WTC11 (cell line): Measurements from ENCODE around the gene KLHL26. TPM values are rescaled to one million over a fixed set of nuclear protein-coding genes. Genes with fewer than 3 reads are reported as not detected.
"Not testable (repeated sequence)": the region's sequence is repeated elsewhere in the genome, so short reads cannot be mapped to it uniquely, and the experiment has no call there.

ENCODE experiments used
- ATAC-seq: fragments of 200-7000 bp; cut with Tn5 transposase; 2 replicates; pipeline ENCODE4 v1.10.0; 2021; ENCODE audit warnings: mild to moderate bottlenecking, moderate library complexity
- CTCF ChIA-PET: fragments of 300-600 bp; sonication (Branson Sonifier 250); formaldehyde crosslinking; loops from one replicate; lab custom pipeline; 2021; ENCODE audit warnings: antibody characterized with exemption; lab: Charles Lee
- POLR2A ChIA-PET: fragments of 350-600 bp; sonication (Branson Sonifier 250); formaldehyde crosslinking; loops from one replicate; lab custom pipeline; 2021; ENCODE audit warnings: antibody characterized with exemption; lab: Charles Lee
- DNase-seq: peaks from one replicate; pipeline ENCODE4 v3.0.0; 2021; ENCODE audit warnings: low spot score
- H3K27ac Mint-ChIP-seq: 2 replicates; pipeline ENCODE4 v1.8.0; 2021; ENCODE audit warnings: mixed read lengths
- H3K27me3 Mint-ChIP-seq: 2 replicates; pipeline ENCODE4 v1.8.0; 2021; ENCODE audit warnings: low read depth, mild to moderate bottlenecking, moderate library complexity, mixed read lengths
- H3K36me3 Mint-ChIP-seq: 2 replicates; pipeline ENCODE4 v1.8.0; 2021; ENCODE audit warnings: mixed read lengths
- H3K4me1 Mint-ChIP-seq: 2 replicates; pipeline ENCODE4 v1.8.0; 2022; ENCODE audit warnings: mixed read lengths
- H3K4me3 Mint-ChIP-seq: 2 replicates; pipeline ENCODE4 v1.8.0; 2021; ENCODE audit warnings: mild to moderate bottlenecking, moderate library complexity, mixed read lengths
- H3K9me3 Mint-ChIP-seq: 2 replicates; pipeline ENCODE4 v1.8.0; 2021; ENCODE audit warnings: mixed read lengths
- ARID4B ChIP-seq: sonication (generic); formaldehyde crosslinking; IDR thresholded peaks from 2 replicates; pipeline ENCODE4 v1.8.0; 2023; ENCODE audit warnings: missing genetic modification reagents, mild to moderate bottlenecking, borderline replicate concordance
- ATF2 ChIP-seq: sonication (generic); formaldehyde crosslinking; IDR thresholded peaks from 2 replicates; pipeline ENCODE4 v1.8.1; 2022; ENCODE audit warnings: low read depth, missing genetic modification reagents, borderline replicate concordance
- ELF4 ChIP-seq: sonication (generic); formaldehyde crosslinking; IDR thresholded peaks from 2 replicates; pipeline ENCODE4 v1.8.1; 2022; ENCODE audit warnings: low read depth, mild to moderate bottlenecking, moderate library complexity, missing genetic modification reagents
- ETV6 ChIP-seq: sonication (generic); formaldehyde crosslinking; IDR thresholded peaks from 2 replicates; pipeline ENCODE4 v1.8.1; 2022; ENCODE audit warnings: mild to moderate bottlenecking, missing genetic modification reagents
- GRHL2 ChIP-seq: fragments of 250-450 bp; sonication (Bioruptor Pico); IDR thresholded peaks from 2 replicates; pipeline ENCODE4 v1.8.0; 2022; ENCODE audit warnings: mild to moderate bottlenecking, moderate library complexity; ENCODE audit not compliant: insufficient replicate concordance, severe bottlenecking
- HMGA2 ChIP-seq: fragments of 250-450 bp; sonication (Bioruptor Pico); IDR thresholded peaks from 2 replicates; pipeline ENCODE4 v1.4.0; 2021; ENCODE audit warnings: mild to moderate bottlenecking, moderate library complexity
- IRF1 ChIP-seq: sonication (generic); formaldehyde crosslinking; IDR thresholded peaks from 2 replicates; pipeline ENCODE4 v1.8.0; 2023; ENCODE audit warnings: missing genetic modification reagents
- JUN ChIP-seq: sonication (generic); formaldehyde crosslinking; IDR thresholded peaks from 2 replicates; pipeline ENCODE4 v1.8.0; 2023; ENCODE audit warnings: mild to moderate bottlenecking, missing genetic modification reagents
- RORB ChIP-seq: fragments of 250-450 bp; sonication (Bioruptor Pico); IDR thresholded peaks from 2 replicates; pipeline ENCODE4 v1.9.0; 2021; ENCODE audit warnings: mild to moderate bottlenecking
- TCF7 ChIP-seq: sonication (generic); formaldehyde crosslinking; IDR thresholded peaks from 2 replicates; pipeline ENCODE4 v1.8.0; 2022; ENCODE audit warnings: mild to moderate bottlenecking, low read depth, missing genetic modification reagents, moderate library complexity
- ZBTB21 ChIP-seq: sonication (generic); formaldehyde crosslinking; IDR thresholded peaks from 2 replicates; pipeline ENCODE4 v1.8.1; 2023; ENCODE audit warnings: mild to moderate bottlenecking, missing genetic modification reagents, borderline replicate concordance
- ZBTB43 ChIP-seq: sonication (generic); formaldehyde crosslinking; IDR thresholded peaks from 2 replicates; pipeline ENCODE4 v1.8.1; 2023; ENCODE audit warnings: mild to moderate bottlenecking, missing genetic modification reagents
- ZNF219 ChIP-seq: sonication (generic); formaldehyde crosslinking; IDR thresholded peaks from 2 replicates; pipeline ENCODE4 v1.8.0; 2023; ENCODE audit warnings: missing genetic modification reagents, mild to moderate bottlenecking, borderline replicate concordance
- ZNF232 ChIP-seq: sonication (generic); formaldehyde crosslinking; IDR thresholded peaks from 2 replicates; pipeline ENCODE4 v1.8.0; 2022; ENCODE audit warnings: mild to moderate bottlenecking, missing genetic modification reagents
- ZNF416 ChIP-seq: fragments of 250-450 bp; sonication (Bioruptor Pico); IDR thresholded peaks from 2 replicates; pipeline ENCODE4 v1.9.0; 2021; ENCODE audit warnings: mild to moderate bottlenecking, inconsistent platforms
- total RNA-seq: library from RNA; stranded (reverse); gene quantifications from 3 replicates; pipeline ENCODE4 v1.2.3, GENCODE V29; 2021
- TF ChIP-seq, protein P1 (sequence below): sonication (generic); formaldehyde crosslinking; IDR thresholded peaks from 2 replicates; pipeline ENCODE4 v1.8.1; 2022; ENCODE audit warnings: low read depth, mild to moderate bottlenecking, moderate library complexity, missing genetic modification reagents, borderline replicate concordance
- TF ChIP-seq, protein P2 (sequence below): sonication (generic); formaldehyde crosslinking; IDR thresholded peaks from 2 replicates; pipeline ENCODE4 v1.8.1; 2022; ENCODE audit warnings: mild to moderate bottlenecking, moderate library complexity, missing genetic modification reagents

KLHL26 gene
- total RNA-seq, 1 experiment from 2014 or later = 13.1 TPM

DNA sequence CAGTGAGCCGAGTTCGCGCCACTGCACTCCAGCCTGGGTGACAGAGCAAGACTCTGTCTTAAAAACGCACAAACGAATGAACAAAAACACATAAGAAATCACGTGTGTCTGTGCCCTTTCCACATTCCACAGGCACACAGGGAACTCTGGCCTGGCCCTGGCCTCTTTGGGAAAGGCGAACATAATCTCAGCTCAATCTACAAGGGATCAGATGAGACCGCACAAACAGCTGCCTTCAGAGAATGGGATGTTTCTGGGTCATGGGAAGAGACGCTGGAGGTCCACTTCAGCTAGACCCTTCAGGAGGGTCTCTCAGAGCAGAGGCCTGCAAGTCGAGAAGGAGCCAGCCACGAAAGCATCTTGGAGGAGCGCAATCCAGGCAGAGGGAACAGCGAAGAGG lies 40.3 kb downstream of the KLHL26 start:
- Mint-ChIP-seq H3K27me3 (no peaks in the 10 kb centered on the region; the same call in 1 of the 2 replicates), H3K4me3 (no peak overlapping the region), H3K9me3 (no peaks in the 10 kb centered on the region), H3K27ac (peak overlapping the region; percentile 62; the same call in 1 of the 2 replicates), H3K4me1 (peaks cover 18% of the 10 kb centered on the region), H3K36me3 (no peaks in the 10 kb centered on the region)
- ATAC-seq = no peak
- DNase-seq = no peak
- CTCF ChIA-PET = interaction anchor here (1.0 to 3.6 kb wide), 10 partner anchors 20 to 215 kb away, joined by 3 to 39 read pairs (median 6); partner anchors contain the start of genes ELL, REX1BD and UBA52
- POLR2A ChIA-PET = interaction anchor here (0.6 kb wide), 1 partner anchor 147 kb away, joined by 3 read pairs; no protein-coding TSS in a partner anchor
- no peak for TF ChIP-seq ZBTB21 (CRISPR knock-in tag)
- TF ChIP-seq JUN (CRISPR knock-in tag) = no peak
- TF ChIP-seq ZBTB43 (CRISPR knock-in tag) = no peak
- no peak for TF ChIP-seq GRHL2 (CRISPR knock-in tag)
- TF ChIP-seq RORB = no peak
- TF ChIP-seq ZNF232 (CRISPR knock-in tag) = no peak
- TF ChIP-seq, protein P1, sequence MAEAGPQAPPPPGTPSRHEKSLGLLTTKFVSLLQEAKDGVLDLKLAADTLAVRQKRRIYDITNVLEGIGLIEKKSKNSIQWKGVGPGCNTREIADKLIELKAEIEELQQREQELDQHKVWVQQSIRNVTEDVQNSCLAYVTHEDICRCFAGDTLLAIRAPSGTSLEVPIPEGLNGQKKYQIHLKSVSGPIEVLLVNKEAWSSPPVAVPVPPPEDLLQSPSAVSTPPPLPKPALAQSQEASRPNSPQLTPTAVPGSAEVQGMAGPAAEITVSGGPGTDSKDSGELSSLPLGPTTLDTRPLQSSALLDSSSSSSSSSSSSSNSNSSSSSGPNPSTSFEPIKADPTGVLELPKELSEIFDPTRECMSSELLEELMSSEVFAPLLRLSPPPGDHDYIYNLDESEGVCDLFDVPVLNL (CRISPR knock-in tag) = no peak
- TF ChIP-seq, protein P2, sequence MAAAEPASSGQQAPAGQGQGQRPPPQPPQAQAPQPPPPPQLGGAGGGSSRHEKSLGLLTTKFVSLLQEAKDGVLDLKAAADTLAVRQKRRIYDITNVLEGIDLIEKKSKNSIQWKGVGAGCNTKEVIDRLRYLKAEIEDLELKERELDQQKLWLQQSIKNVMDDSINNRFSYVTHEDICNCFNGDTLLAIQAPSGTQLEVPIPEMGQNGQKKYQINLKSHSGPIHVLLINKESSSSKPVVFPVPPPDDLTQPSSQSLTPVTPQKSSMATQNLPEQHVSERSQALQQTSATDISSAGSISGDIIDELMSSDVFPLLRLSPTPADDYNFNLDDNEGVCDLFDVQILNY (CRISPR knock-in tag) = no peak
- no peak for TF ChIP-seq HMGA2 (CRISPR knock-in tag)
- TF ChIP-seq ATF2 (CRISPR knock-in tag) = no peak
- no peak for TF ChIP-seq TCF7 (CRISPR knock-in tag)
- no peak for TF ChIP-seq ZNF416
- no peak for TF ChIP-seq ZNF219 (CRISPR knock-in tag)
- TF ChIP-seq IRF1 (CRISPR knock-in tag) = no peak
- TF ChIP-seq ELF4 = no peak

DNA sequence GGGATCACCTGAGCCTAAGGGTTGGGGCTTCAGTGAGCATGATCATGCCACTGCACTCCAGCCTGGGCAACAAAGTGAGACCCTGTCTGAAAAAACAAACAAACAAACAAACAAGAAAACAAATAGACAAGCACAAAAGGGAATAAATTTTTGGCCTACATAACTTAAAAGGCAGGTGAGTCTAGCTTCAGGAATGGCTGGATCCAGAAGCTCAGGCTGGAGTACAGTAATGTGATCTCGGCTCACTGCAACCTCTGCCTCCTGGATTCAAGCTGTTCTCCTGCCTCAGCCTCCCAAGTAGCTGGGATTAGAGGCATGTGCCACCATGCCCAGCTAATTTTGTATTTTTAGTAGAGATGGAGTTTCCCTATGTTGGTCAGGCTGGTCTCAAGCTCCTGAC lies 43.3 kb downstream of the KLHL26 start:
- H3K27ac Mint-ChIP-seq, ATAC-seq, H3K9me3 Mint-ChIP-seq, H3K27me3 Mint-ChIP-seq, POLR2A ChIA-PET, H3K4me3 Mint-ChIP-seq, DNase-seq, H3K36me3 Mint-ChIP-seq, CTCF ChIA-PET: not testable (repeated sequence)
- peaks cover 19% of the 10 kb centered on the region for H3K4me1 Mint-ChIP-seq

- Mint-ChIP-seq H3K36me3 (no peaks in the 10 kb centered on the region), H3K27me3 (no peaks in the 10 kb centered on the region; the same call in 1 of the 2 replicates), H3K4me3 (peak overlapping the region; percentile 76), H3K4me1 (peaks cover 12% of the 10 kb centered on the region), H3K9me3 (no peaks in the 10 kb centered on the region), H3K27ac (no peak overlapping the region)
- POLR2A ChIA-PET = interaction anchor here (0.6 to 0.7 kb wide), 3 partner anchors 115 to 243 kb away, joined by 3 to 5 read pairs (median 3); no protein-coding TSS in a partner anchor
- CTCF ChIA-PET = interaction anchor here (0.7 to 1.0 kb wide), 3 partner anchors 92 to 221 kb away, joined by 3 read pairs; partner anchors contain the start of gene REX1BD
- DNase-seq = no peak
- ATAC-seq = no peak
- TF ChIP-seq ETV6 (CRISPR knock-in tag) = no peak
- no peak for TF ChIP-seq IRF1 (CRISPR knock-in tag)
- no peak for TF ChIP-seq ARID4B (CRISPR knock-in tag)
Measured at GRCh38 chr19:18682807-18683108, 45.9 kb downstream of the KLHL26 start.
